T-helper 2 cell treated with Interferon-gamma antibody and Interleukin-4, amounts not matched to agents 5 μg/mL and 100 μg/mL, for 36 hours (primary cell): Measurements from ENCODE around the gene AATK.

ENCODE experiments used
- DNase-seq: peaks from one replicate; pipeline ENCODE4 v3.0.0; 2021; ENCODE audit warnings: low spot score
- H3K27ac Mint-ChIP-seq: one replicate; pipeline ENCODE4 v1.8.0; 2021; ENCODE audit warnings: mild to moderate bottlenecking, mixed read lengths
- H3K27me3 Mint-ChIP-seq: one replicate; pipeline ENCODE4 v1.8.0; 2021; ENCODE audit warnings: low read depth, mixed read lengths
- H3K36me3 Mint-ChIP-seq: one replicate; pipeline ENCODE4 v1.8.0; 2021; ENCODE audit warnings: low read depth, mixed read lengths
- H3K4me1 Mint-ChIP-seq: one replicate; pipeline ENCODE4 v1.8.0; 2021; ENCODE audit warnings: low read depth, mixed read lengths
- H3K4me3 Mint-ChIP-seq: one replicate; pipeline ENCODE4 v1.8.0; 2022; ENCODE audit warnings: mild to moderate bottlenecking, moderate library complexity, mixed read lengths
- H3K9me3 Mint-ChIP-seq: one replicate; pipeline ENCODE4 v1.8.0; 2021; ENCODE audit warnings: mixed read lengths

Gene AATK

DNA sequence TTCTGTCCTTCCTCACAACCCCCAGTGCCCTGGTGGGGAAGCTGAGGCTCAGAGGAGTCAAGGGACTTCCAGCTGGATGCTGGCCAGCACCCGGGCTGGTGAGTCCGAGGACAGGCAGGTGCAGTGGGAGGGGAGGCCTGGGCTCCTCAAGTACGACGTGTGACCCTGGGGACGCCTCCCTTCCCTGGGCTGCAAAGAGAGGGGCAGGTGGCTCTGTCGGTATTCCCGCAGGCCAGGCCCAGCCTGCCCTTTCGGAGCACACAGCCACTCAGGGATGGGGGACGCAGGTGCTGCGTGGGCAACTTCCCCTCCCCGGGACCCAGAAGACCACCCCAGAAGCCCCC is 33.9 kb downstream of the AATK start:
- Mint-ChIP-seq H3K27ac (no peak overlapping the region), H3K9me3 (no peaks in the 10 kb centered on the region), H3K27me3 (no peaks in the 10 kb centered on the region), H3K4me3 (no peak overlapping the region), H3K36me3 (no peaks in the 10 kb centered on the region), H3K4me1 (no peaks in the 10 kb centered on the region)
- no peak for DNase-seq

DNA sequence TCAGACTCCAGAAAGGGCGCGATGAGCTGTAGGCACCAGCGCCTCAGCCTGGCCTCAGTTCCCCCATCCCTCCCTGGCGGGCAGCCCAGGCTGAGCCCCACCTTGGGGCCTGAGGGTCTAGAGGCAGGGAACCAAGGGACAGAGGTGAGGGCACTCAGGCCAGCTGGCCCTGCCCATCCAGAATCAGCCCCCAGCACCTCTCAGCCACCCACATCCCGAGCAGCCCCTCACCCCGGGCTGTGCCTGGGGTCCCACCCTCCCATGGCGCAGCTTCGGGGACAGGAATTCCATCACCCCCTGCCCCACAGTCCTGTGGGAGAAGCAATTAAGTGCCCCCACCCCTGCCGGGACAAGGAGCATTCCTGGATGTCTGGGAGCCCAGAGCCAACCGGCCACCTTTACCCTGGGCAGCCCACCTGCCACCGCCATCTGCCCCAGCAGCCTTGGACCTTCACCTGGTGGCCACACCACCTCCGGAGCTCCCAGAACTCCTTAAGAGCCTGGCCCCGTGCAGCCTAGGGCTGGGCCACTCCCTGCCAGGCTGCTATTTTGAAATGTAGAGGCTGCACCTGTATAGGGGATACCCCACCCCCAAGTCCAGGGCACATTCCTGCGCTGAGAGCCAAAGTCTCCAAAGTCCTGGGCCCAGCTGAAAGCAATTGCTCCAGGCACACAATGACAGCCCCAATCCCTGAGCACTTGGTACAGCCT is 34.4 kb downstream of the AATK start:
- Mint-ChIP-seq H3K27ac (no peak overlapping the region), H3K4me1 (no peaks in the 10 kb centered on the region), H3K9me3 (no peaks in the 10 kb centered on the region), H3K36me3 (no peaks in the 10 kb centered on the region), H3K4me3 (no peak overlapping the region), H3K27me3 (no peaks in the 10 kb centered on the region)
- DNase-seq, result no peak

DNA sequence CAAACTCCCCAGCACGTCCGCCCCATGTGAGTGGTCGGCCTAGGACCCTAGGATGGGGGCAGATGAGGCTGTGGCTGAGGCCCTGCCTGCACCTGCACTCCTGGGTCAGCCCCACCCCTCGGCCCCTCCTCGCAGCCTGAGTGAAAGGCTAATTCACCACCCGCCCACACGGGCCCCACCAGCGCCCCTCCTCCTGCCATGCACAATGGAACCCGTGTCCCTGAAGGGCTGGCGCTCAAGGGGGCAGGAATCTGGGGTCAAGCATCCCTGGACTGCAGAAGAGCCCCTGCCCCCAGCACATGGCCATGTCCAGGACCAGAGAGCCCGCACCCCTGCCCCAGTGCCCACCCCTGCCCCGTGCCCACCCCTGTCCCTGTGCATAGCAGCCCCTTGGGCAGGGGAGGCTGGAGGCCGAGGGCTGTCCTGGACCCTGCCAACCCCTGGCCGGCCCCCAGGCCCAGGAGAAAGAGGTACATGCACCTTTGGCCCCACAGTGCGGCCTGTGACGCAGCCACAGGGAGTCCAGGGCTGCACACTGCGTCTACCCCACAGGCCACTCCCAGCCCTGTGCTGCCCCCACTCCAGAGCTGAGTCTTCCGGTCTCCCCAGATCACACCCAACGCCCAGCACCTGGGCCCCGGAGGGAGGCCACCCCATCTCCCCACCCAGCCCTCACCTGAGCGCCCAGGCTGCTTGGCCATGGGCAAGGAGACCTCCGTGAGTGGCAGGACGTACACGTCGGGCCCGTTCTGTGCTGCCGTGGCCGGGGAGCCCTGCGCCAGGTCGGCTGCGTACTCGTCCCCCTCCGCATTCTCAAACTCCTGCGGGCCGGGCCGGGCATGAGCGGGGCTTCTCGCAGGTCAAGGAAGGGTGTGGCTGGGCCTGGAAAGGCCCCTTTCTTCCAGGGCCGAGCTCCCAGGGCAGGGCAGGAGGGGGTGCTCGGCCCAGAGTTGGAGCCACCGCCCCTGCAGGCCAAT is 35.3 kb downstream of the AATK start:
- no peak for DNase-seq
- no peaks in the 10 kb centered on the region for H3K36me3 Mint-ChIP-seq
- H3K4me3 Mint-ChIP-seq, result no peak overlapping the region
- no peaks in the 10 kb centered on the region for H3K9me3 Mint-ChIP-seq
- H3K27me3 Mint-ChIP-seq, result no peaks in the 10 kb centered on the region
- H3K4me1 Mint-ChIP-seq, result no peaks in the 10 kb centered on the region
- H3K27ac Mint-ChIP-seq, result no peak overlapping the region

- H3K36me3 Mint-ChIP-seq, result no peaks in the 10 kb centered on the region
- no peaks in the 10 kb centered on the region for H3K9me3 Mint-ChIP-seq
- no peak overlapping the region for H3K27ac Mint-ChIP-seq
- no peaks in the 10 kb centered on the region for H3K27me3 Mint-ChIP-seq
- H3K4me3 Mint-ChIP-seq, result no peak overlapping the region
- DNase-seq, result no peak
- H3K4me1 Mint-ChIP-seq, result no peaks in the 10 kb centered on the region
Measured at GRCh38 chr17:81129711-81130367, 36.2 kb downstream of the AATK start.

DNA sequence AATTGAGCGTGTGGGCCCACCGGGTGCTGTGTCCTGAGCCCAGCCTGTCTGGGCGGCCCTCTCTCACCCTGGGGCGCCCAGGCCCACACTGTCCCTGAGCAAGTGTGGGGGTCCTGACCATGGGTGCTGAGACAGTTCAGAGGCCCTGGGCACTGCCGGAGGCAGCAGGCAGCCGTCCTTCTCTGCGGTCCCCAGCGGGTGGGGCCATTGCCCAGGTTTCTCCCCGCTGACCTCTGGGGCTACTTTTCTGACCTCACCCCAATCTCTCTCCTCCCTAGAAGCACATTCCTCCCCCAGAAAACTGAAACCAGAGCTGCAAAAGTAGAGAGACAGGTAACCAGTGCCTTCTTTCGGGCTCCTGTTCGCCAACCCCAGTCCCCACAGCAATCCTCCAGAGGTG is 36.7 kb downstream of the AATK start:
- Mint-ChIP-seq H3K4me3 (no peak overlapping the region), H3K27me3 (no peaks in the 10 kb centered on the region), H3K4me1 (no peaks in the 10 kb centered on the region), H3K27ac (no peak overlapping the region), H3K36me3 (no peaks in the 10 kb centered on the region), H3K9me3 (no peaks in the 10 kb centered on the region)
- DNase-seq, result no peak

GRCh38 chr17:81128774-81129173 is 37.2 kb downstream of the AATK start:
- Mint-ChIP-seq H3K27me3 (no peaks in the 10 kb centered on the region), H3K4me3 (no peak overlapping the region), H3K27ac (no peak overlapping the region), H3K9me3 (no peaks in the 10 kb centered on the region), H3K36me3 (no peaks in the 10 kb centered on the region), H3K4me1 (no peaks in the 10 kb centered on the region)
- no peak for DNase-seq

GRCh38 chr17:81128338-81128737 is 37.7 kb downstream of the AATK start:
- Mint-ChIP-seq H3K27ac (no peak overlapping the region), H3K36me3 (no peaks in the 10 kb centered on the region), H3K4me1 (no peaks in the 10 kb centered on the region), H3K27me3 (no peaks in the 10 kb centered on the region), H3K9me3 (no peaks in the 10 kb centered on the region), H3K4me3 (no peak overlapping the region)
- DNase-seq, result no peak

- Mint-ChIP-seq H3K27me3 (no peaks in the 10 kb centered on the region), H3K36me3 (no peaks in the 10 kb centered on the region), H3K4me3 (no peak overlapping the region), H3K9me3 (no peaks in the 10 kb centered on the region), H3K4me1 (no peaks in the 10 kb centered on the region), H3K27ac (no peak overlapping the region)
- no peak for DNase-seq
Measured at GRCh38 chr17:81127526-81128177, 38.4 kb downstream of the AATK start.

DNA sequence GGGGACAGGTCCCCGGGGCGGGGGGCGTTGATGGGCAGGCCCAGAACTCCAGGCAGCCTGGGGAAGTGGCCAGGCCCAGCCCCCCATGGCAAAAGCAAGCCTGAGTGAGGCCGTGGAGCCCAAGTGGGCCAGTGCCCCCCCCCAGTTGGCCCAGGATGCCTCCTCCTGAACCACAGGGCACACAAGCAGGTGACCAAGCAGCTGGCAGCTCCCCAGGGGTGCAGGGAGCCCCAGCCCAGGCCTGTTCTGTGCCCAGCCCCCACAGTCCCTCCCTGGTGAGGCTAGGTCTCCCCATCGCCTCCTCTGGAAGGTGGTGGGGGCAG is 38.9 kb downstream of the AATK start:
- Mint-ChIP-seq H3K36me3 (no peaks in the 10 kb centered on the region), H3K9me3 (no peaks in the 10 kb centered on the region)

GRCh38 chr17:81126281-81127132 is 39.5 kb downstream of the AATK start:
- Mint-ChIP-seq H3K36me3 (no peaks in the 10 kb centered on the region), H3K4me3 (no peak overlapping the region), H3K4me1 (no peaks in the 10 kb centered on the region), H3K27me3 (no peaks in the 10 kb centered on the region), H3K27ac (no peak overlapping the region), H3K9me3 (no peaks in the 10 kb centered on the region)
- no peak for DNase-seq

More for the DNA sequence above, 38.9 kb downstream of the AATK start:
- H3K27me3 Mint-ChIP-seq, result no peaks in the 10 kb centered on the region
- DNase-seq, result no peak
- no peak overlapping the region for H3K27ac Mint-ChIP-seq
- H3K4me1 Mint-ChIP-seq, result no peaks in the 10 kb centered on the region
- no peak overlapping the region for H3K4me3 Mint-ChIP-seq

DNA sequence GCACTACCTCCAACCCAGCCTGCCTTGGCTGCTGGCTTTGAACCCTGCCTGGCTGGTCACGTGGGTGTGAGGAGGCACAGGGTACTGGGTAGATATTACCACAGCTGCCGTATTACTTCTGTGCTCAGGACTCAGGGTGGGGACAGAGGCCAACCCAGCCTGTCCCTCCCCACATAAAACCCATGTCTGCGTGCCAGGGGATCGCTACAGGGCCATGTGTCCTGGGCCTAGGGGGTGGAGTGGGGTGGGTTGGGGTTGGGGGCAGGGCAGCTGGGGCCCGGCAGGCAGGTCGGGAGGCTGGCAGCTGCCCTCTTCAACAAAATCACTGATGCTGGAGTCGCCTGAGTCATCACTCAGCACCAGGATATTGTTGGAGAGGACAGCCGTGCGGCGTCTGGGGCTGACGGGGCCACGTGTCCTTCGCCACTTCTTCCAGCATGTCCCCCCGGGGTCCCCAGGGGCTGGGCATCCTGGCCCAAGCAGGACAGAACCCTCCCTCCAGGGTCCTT is 40.4 kb downstream of the AATK start:
- Mint-ChIP-seq H3K27me3 (no peaks in the 10 kb centered on the region), H3K4me1 (no peaks in the 10 kb centered on the region), H3K9me3 (no peaks in the 10 kb centered on the region), H3K4me3 (no peak overlapping the region), H3K27ac (no peak overlapping the region), H3K36me3 (no peaks in the 10 kb centered on the region)
- no peak for DNase-seq

GRCh38 chr17:81124377-81124776 is 41.6 kb downstream of the AATK start:
- Mint-ChIP-seq H3K27me3 (no peaks in the 10 kb centered on the region), H3K27ac (no peak overlapping the region), H3K4me3 (no peak overlapping the region), H3K36me3 (no peaks in the 10 kb centered on the region), H3K9me3 (no peaks in the 10 kb centered on the region), H3K4me1 (no peaks in the 10 kb centered on the region)
- no peak for DNase-seq
